Stimulated activated CD8-positive, alpha-beta memory T cell treated with anti-CD3 and anti-CD28 coated beads, Interleukin-2, amount 100 ng/mL, for 1 hour (primary cell): ENCODE data around the gene CLDN6.

Experiments
- DNase-seq, 2 donors: peaks; one replicate each; pipeline ENCODE4 v3.0.0-alpha.2; 2020; ENCODE audit warnings: low read depth in 2 of 2

CLDN6 gene

GRCh38 chr16:3028716-3029319 is 10.8 kb upstream of the CLDN6 start:
- DNase-seq = no peak

- peak; percentile 71 to 78 for DNase-seq
Measured at GRCh38 chr16:3027983-3028715, 10.2 kb upstream of the CLDN6 start.

- no peak for DNase-seq
Measured at GRCh38 chr16:3027489-3027795, 9.5 kb upstream of the CLDN6 start.

GRCh38 chr16:3026609-3027488 is 8.9 kb upstream of the CLDN6 start:
- no peak for DNase-seq

GRCh38 chr16:3026003-3026378 is 8.0 kb upstream of the CLDN6 start:
- DNase-seq = no peak

GRCh38 chr16:3025032-3026002 is 7.3 kb upstream of the CLDN6 start:
- DNase-seq = no peak

- DNase-seq = peak; percentile 89 to 90
Measured at GRCh38 chr16:3023669-3024478, 5.9 kb upstream of the CLDN6 start, which contains the start of the genes HCFC1R1 and THOC6. Gene HCFC1R1, minus strand, starts transcription at chr16:3023942. Its CDS starts 1 bp downstream, at chr16:3023941. Gene THOC6, plus strand, starts transcription at chr16:3024035. Its CDS starts 292 bp downstream, at chr16:3024327.

- DNase-seq = no peak
Measured at GRCh38 chr16:3023415-3023668, 5.4 kb upstream of the CLDN6 start.

GRCh38 chr16:3022684-3023414 is 4.9 kb upstream of the CLDN6 start:
- DNase-seq = no peak

- DNase-seq = peak; percentile 69 to 76
Measured at GRCh38 chr16:3022208-3022683, 4.3 kb upstream of the CLDN6 start.

- peak; percentile 62 to 63 for DNase-seq
Measured at GRCh38 chr16:3021449-3022207, 3.6 kb upstream of the CLDN6 start.

- peak; percentile 50 for DNase-seq
Measured at GRCh38 chr16:3020604-3021448, 2.8 kb upstream of the CLDN6 start.

GRCh38 chr16:3020247-3020603 is 2.2 kb upstream of the CLDN6 start, which contains the start of gene TNFRSF12A:
Gene TNFRSF12A, plus strand, starts transcription at chr16:3020368. Its CDS starts 30 bp downstream, at chr16:3020398.
- peak; percentile 49 to 52 for DNase-seq

- DNase-seq = no peak
Measured at GRCh38 chr16:3019594-3020246, 1.7 kb upstream of the CLDN6 start.

GRCh38 chr16:3017344-3017743 is 639 bp downstream of the CLDN6 start:
- DNase-seq = no peak

GRCh38 chr16:3015865-3016521 is 2.0 kb downstream of the CLDN6 start:
- no peak for DNase-seq

- DNase-seq = no peak
Measured at GRCh38 chr16:3014971-3015370, 3.0 kb downstream of the CLDN6 start.
